OCI-LY1 (cell line): Measurements from ENCODE around the gene PCDH18.
"Not testable (repeated sequence)": the region's sequence is repeated elsewhere in the genome, so short reads cannot be mapped to it uniquely, and the experiment has no call there.

Experiments
- CTCF ChIP-seq: fragments of 200-600 bp; sonication (generic), shearing (Covaris generic); IDR thresholded peaks from 2 replicates; pipeline ENCODE4 v1.5.1; 2017; ENCODE audit warnings: mild to moderate bottlenecking, antibody characterized with exemption, low read length, moderate library complexity, mixed read lengths
- EZH2 ChIP-seq: fragments of 200-600 bp; sonication (generic), shearing (Covaris generic); IDR thresholded peaks from 2 replicates; pipeline ENCODE4 v1.8.0; 2017; ENCODE audit warnings: borderline replicate concordance, mixed run types, mild to moderate bottlenecking, antibody characterized with exemption, low read length, moderate library complexity, mixed read lengths

GRCh38 chr4:137483313-137483959 lies 48.9 kb downstream of the PCDH18 start:
- not testable (repeated sequence) for TF ChIP-seq EZH2, CTCF
